Myometrial cell (primary cell): ENCODE measurements around the gene TXN. TPM values are rescaled to one million over a fixed set of nuclear protein-coding genes. Genes with fewer than 3 reads are reported as not detected.

ENCODE experiments used
- total RNA-seq: library from RNA; depleted of rRNA; stranded (reverse); fragments of >200 nt; gene quantifications from 2 replicates; pipeline ENCODE4 v1.2.3, GENCODE V29; 2015

The TXN gene
- total RNA-seq = 357 and 379 TPM in 2 replicates

GRCh38 chr9:110256380-110257096, at the start of gene TXN:
TXN (minus strand) TSS chr9:110256507; CDS start chr9:110256435, 72 bp downstream.

GRCh38 chr9:110208031-110208430, 48.3 kb downstream of the TXN start, which contains the start of gene C9orf152:
C9orf152 (minus strand) TSS chr9:110208159; CDS start chr9:110207579, 580 bp downstream.

Other genes starting within 250 kb of the TXN start
- not detected in 2 replicates for gene C9orf152, start 48.3 kb downstream of the TXN start, total RNA-seq
- not detected in 2 replicates for gene TXNDC8, start 81.4 kb upstream of the TXN start, total RNA-seq